ENCODE data around the gene SLC24A3. TPM values are rescaled to one million over a fixed set of nuclear protein-coding genes. Genes with fewer than 3 reads are reported as not detected.

Gene SLC24A3
- total RNA-seq, 8 experiments from 2014 or later: 0.13 to 13.3 (median 7.0) TPM

DNA sequence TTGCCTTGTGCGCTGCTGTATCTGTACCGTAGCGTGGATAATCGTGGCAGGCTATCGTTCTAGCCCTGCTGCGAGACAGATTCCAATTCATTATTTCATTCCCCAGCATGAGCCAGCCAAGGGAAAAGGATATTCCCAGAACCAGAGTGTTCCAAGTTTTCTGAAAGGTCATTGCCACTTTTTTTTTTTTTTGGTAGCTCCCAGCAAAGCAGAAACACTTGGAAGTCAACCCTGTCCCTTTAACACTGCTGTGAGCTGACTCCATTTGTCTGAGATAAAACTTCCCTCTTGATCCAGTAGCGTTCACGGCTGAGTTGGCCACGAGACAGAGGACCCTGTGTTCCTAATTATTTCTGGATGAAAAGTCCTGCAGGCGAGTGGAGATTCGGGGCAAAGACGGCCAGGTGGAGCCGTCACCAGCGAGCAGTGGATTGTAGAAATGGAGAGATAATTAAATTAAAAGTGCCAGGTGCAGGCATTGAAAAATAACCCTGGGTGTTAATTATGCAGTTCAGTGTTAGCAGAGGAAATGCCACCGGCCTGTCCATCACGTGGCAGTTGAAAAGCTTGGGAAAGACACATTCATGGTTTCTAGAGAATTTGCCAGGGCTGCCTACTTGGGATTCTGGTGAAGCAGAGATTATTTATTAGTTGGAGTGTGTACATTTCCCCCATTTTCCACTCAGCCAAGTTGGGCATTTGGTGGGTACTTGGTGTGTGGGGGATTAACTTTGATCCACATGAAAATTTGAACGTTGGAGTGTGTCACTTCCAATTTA, 164.2 kb downstream of the SLC24A3 start:
- H3K4me3 ChIP-seq: no peak overlapping the region
- no peak overlapping the region for H3K27ac ChIP-seq
- in situ Hi-C loops (cut with MboI; ENCODE audit: low pct_unique_long_range_greater_than_20kb in 2 of 9, low sequenced_read_pairs in 9 of 9, unreplicated experiment in 9 of 9): no loop called here
- 8 to 97% (median 76%) methylated on average over 1 to 16 of the region's 17 CpGs; no CpG with 5 or more reads in 1 of the 10 experiments for WGBS, 10 experiments
- no peak for ATAC-seq (replicated peaks in 6 of 8)
- no peaks in the 10 kb centered on the region for H3K4me1 ChIP-seq (replicated peaks in 1 of 2)

DNA sequence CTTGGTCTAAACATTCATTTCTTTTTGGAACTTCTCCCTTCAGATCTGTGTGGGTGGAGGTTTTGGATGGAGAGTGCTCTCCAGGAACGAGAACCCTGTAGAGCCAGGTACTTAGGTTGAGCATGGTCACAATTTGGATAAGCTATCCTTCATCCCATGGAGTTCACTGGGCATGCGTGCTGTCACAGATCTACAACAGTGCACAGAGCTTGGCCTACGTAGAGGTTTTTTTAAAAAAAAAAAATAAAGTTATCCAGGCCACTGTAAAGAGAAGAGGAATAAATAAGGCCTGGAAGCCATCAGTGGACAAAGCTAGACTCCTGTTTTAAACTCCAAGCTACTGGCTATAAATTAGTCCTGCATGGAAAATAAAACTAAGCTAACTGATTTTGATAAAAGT, 165.6 kb downstream of the SLC24A3 start:
- ATAC-seq (replicated peaks in 6 of 8): no peak
- WGBS, 10 experiments: 0 to 100% (median 51%) methylated on average over 1 to 3 of the region's 3 CpGs; no CpG with 5 or more reads in 4 of the 10 experiments
- in situ Hi-C loops (cut with MboI; ENCODE audit: low pct_unique_long_range_greater_than_20kb in 2 of 9, low sequenced_read_pairs in 9 of 9, unreplicated experiment in 9 of 9): no loop called here
- H3K27ac ChIP-seq: no peak overlapping the region
- H3K4me1 ChIP-seq (replicated peaks in 1 of 2): peaks cover 0 to 3% of the 10 kb centered on the region in 2 donors
- H3K4me3 ChIP-seq: no peak overlapping the region

DNA sequence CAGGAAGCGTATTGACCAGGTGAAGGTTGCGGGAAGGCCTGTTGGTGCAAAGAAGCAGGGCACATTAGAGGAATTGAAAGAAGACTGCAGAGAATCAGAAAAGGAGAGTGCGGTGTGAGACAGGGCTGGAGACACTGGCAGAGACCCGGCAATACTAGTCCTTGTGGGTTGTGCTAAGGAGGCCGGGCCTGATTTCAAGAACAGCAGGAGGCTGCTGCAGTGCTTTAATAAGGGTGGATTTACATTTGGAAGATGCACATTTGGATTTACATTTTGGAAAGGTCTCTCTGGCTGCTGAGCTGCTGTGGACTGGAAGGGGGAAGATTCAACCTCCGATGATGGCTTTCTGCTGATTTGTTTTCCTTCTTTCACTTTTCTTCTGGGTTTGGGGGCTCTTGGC, 167.8 kb downstream of the SLC24A3 start:
- peaks cover 0 to 8% of the 10 kb centered on the region in 2 donors for H3K4me1 ChIP-seq (replicated peaks in 1 of 2)
- H3K4me3 ChIP-seq: no peak overlapping the region
- 58 to 94% (median 80%) methylated on average over 2 to 6 of the region's 6 CpGs for WGBS, 10 experiments
- in situ Hi-C loops (cut with MboI; ENCODE audit: low pct_unique_long_range_greater_than_20kb in 2 of 9, low sequenced_read_pairs in 9 of 9, unreplicated experiment in 9 of 9): no loop called here
- H3K27ac ChIP-seq: no peak overlapping the region
- ATAC-seq (replicated peaks in 6 of 8): no peak

DNA sequence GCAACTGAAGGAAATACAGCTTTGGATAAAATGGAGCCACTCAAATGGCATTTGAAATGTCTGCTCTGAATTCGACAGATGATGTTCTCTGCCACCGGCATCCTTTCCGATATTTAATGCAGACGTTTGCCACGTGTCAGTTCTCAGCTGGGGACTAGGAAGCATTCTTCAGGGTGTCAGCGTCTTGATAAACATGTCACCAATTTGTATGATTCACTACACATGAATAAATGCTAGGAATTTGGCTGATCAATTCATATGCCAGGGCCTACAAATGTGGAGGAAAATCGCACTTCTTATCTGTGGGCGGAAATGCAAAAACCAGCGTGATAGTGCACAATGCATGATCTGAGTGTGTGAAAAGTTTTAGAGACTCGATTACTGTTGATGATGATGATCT, 169.5 kb downstream of the SLC24A3 start:
- Histone ChIP-seq H3K4me3 (no peak overlapping the region), H3K27ac (no peak overlapping the region), H3K4me1 (replicated peaks in 1 of 2) (peaks cover 0 to 8% of the 10 kb centered on the region in 2 donors)
- 48 to 90% (median 86%) methylated on average over 1 to 10 of the region's 10 CpGs; no CpG with 5 or more reads in 1 of the 10 experiments for WGBS, 10 experiments
- no peak for ATAC-seq (replicated peaks in 6 of 8)
- in situ Hi-C loops (cut with MboI; ENCODE audit: low pct_unique_long_range_greater_than_20kb in 2 of 9, low sequenced_read_pairs in 9 of 9, unreplicated experiment in 9 of 9): no loop called here

DNA sequence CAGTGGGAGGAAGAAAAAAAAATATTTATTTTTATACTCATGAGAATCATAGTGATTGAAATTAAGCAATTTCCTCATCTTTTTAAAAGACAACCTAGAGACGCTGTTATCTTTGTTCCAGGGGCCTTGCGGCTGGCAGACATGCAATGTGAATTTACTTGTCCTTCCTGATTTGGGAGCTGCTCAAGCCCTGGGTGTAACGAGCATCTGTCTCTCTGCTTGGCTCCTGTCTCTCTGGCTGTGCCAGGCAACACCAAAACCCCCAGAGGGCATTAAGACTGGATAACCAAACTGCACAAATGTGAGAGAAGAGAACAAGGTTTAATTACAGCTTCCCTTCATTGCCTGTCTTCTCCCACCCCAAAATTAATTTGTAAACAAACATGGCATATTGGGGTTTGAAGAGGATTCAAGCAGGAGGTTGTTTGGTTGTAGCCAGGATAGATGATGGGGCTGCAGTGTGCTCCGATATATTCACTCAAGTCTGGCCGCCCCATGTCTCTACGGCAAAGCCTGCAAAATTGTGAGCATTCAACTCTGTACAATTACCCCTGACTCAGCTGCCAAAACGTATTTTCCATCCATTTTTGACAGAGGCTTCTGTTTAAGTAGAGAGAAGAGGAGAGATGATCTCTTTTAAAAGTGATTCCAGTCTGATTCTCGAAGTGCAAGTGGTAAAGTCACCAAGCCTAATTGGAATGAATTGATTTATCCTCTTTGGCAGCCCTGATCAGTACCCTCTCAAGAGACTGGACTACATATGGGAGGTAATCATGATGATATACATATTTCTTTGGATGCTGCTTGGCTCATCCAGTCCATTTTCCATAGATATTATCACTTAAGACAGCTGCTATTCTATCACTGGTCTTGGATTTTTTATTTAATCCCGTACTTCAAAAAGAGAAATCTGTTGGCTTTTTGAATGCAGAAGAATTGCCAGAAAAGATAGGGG, 170.2 kb downstream of the SLC24A3 start:
- no peak for ATAC-seq (replicated peaks in 6 of 8)
- Histone ChIP-seq H3K4me1 (replicated peaks in 1 of 2) (peaks cover 0 to 8% of the 10 kb centered on the region in 2 donors), H3K27ac (no peak overlapping the region), H3K4me3 (no peak overlapping the region)
- in situ Hi-C loops (cut with MboI; ENCODE audit: low pct_unique_long_range_greater_than_20kb in 2 of 9, low sequenced_read_pairs in 9 of 9, unreplicated experiment in 9 of 9): no loop called here
- WGBS, 10 experiments: 44 to 100% (median 71%) methylated on average over 1 to 7 of the region's 9 CpGs; no CpG with 5 or more reads in 1 of the 10 experiments

DNA sequence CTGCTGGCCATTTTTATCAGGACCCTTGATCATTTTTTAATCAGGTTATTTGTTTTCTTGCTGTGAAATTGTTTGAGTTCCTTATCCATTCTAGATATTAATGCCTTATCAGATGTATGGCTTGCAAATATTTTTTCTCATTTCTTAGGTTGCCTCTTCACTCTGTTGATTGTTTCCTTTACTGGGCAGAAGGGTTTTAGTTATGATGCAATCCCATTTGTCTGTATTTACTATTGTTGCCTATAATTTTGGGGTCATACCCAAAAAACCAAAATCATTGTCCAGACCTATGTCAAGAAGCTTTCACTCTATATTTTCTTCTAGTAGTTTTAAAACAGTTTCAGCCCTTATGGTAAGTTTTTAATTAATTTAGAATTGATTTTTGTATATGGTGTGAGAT, 172.5 kb downstream of the SLC24A3 start:
- Histone ChIP-seq H3K27ac (no peak overlapping the region), H3K4me1 (replicated peaks in 1 of 2) (peaks cover 0 to 8% of the 10 kb centered on the region in 2 donors), H3K4me3 (no peak overlapping the region)
- ATAC-seq (replicated peaks in 6 of 8): no peak
- in situ Hi-C loops (cut with MboI; ENCODE audit: low pct_unique_long_range_greater_than_20kb in 2 of 9, low sequenced_read_pairs in 9 of 9, unreplicated experiment in 9 of 9): no loop called here

DNA sequence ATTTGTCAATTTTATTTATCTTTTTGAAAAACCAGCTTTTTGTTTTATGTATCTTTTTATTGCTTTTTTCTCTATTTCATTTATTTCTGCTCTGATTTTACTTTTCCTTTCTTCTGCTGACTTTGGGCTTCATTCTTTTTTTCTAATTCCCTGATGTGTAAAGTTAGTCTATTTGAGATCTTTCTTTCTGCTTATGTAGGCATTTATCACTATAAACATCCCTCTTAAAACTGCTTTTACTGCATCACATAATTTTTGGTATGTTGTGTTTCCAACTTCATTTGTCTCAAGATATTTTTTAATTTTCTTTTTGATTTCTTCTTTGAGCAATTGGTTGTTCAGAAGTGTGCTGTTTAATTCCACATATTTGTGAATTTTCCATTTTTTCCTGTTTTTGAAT, 174.8 kb downstream of the SLC24A3 start:
- H3K4me3 ChIP-seq: no peak overlapping the region
- in situ Hi-C loops (cut with MboI; ENCODE audit: low pct_unique_long_range_greater_than_20kb in 2 of 9, low sequenced_read_pairs in 9 of 9, unreplicated experiment in 9 of 9): no loop called here
- no peak overlapping the region for H3K27ac ChIP-seq
- ATAC-seq (replicated peaks in 6 of 8): no peak
- peaks cover 0 to 8% of the 10 kb centered on the region in 2 donors for H3K4me1 ChIP-seq (replicated peaks in 1 of 2)

DNA sequence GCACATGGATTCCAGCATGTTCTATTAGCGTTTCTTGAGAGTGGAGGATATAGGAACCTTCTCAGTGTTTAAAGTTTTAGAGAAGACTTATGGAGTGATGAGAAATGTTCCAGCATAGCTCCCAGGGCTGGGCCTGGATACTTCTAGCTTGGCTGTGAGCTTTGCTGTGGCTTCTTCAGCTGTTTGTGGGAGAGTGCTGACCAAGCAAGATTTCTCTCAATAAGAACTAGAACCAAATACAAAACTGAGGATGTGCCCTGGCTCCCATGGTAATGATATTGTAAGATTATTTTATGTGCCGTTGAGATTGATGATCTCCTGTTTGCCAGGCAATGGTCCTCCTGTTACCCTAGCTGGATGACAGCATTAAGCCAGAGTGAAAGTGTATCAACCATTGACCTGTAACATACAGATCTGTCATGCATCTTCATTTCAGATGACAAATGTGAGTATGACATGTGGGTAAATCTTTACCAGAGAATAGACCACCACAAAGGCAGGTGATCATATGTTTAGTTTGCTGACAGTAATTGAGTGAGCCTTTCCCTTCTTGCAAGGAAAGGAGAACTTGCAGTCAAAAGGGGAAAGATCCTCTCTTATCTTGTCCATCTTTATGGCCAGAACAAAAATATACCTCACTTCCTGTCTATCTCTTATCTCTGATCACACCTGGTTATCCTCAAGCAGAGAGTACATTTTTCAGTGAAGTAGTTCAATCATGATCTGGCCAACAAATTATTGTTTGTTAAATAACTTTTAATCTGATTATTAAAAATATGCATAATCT, 180.1 kb downstream of the SLC24A3 start:
- Histone ChIP-seq H3K27ac (no peak overlapping the region), H3K4me1 (replicated peaks in 1 of 2) (no peaks in the 10 kb centered on the region), H3K4me3 (no peak overlapping the region)
- ATAC-seq (replicated peaks in 6 of 8): no peak
- WGBS, 10 experiments: 25 to 100% (median 71%) methylated on average over 1 to 2 of the region's 2 CpGs; no CpG with 5 or more reads in 2 of the 10 experiments
- in situ Hi-C loops (cut with MboI; ENCODE audit: low pct_unique_long_range_greater_than_20kb in 2 of 9, low sequenced_read_pairs in 9 of 9, unreplicated experiment in 9 of 9): no loop called here

DNA sequence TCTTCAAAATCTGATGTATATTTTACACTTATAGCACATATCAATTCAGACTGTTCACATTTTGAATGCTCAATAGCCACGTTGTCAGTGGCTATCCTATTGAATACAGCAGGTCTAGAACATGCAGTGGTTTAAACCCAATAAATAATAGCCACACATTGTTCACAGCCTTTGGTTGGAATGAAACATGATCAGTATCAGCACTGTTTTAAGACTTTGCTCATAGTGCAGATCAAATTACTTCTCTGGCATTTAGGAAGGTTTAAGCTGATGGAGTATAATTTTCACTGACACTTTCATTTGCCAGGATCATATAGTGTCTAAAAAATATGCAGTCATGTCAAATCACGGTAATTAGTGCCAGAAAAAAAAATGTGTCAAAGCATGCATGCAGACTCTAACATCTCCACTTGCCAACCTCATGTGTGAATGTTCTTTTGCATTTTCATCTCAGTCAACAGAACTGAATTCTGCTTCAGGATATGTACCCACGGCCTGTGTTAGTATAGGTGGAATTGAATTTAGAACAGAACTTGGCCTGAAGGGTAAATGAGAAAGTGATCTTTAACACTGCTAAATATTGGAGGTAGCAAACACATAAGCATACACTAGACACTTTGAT, 184.1 kb downstream of the SLC24A3 start:
- ATAC-seq (replicated peaks in 6 of 8): peak in 2 of 8 experiments; percentile 38 to 43
- Histone ChIP-seq H3K4me1 (replicated peaks in 1 of 2) (no peaks in the 10 kb centered on the region), H3K27ac (no peak overlapping the region), H3K4me3 (no peak overlapping the region)
- in situ Hi-C loops (cut with MboI; ENCODE audit: low pct_unique_long_range_greater_than_20kb in 2 of 9, low sequenced_read_pairs in 9 of 9, unreplicated experiment in 9 of 9): no loop called here
- 0 to 88% (median 61%) methylated on average over 1 to 3 of the region's 3 CpGs for WGBS, 10 experiments

DNA sequence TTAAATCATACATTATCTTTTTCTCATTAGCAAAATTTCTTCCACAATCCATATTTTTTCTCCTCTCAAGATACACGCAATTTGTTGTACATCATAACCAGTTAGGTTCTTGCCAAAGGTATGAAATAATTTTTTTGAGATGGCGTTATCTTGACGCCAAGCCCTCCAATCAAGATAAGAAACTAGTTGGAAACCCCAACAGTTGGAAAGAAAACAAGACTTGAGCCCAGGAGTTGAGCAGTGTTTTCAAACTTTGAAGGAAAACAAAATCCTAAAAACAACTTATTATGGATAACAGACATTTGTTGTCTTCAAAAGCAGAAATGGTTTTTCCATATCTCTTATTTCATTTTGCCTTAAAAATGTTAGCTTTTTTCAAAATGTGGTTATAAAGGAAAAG, 184.8 kb downstream of the SLC24A3 start:
- no peak for ATAC-seq (replicated peaks in 6 of 8)
- no peak overlapping the region for H3K4me3 ChIP-seq
- in situ Hi-C loops (cut with MboI; ENCODE audit: low pct_unique_long_range_greater_than_20kb in 2 of 9, low sequenced_read_pairs in 9 of 9, unreplicated experiment in 9 of 9): no loop called here
- WGBS, 10 experiments: 35 to 100% (median 88%) methylated on average over 1 to 3 of the region's 3 CpGs
- H3K4me1 ChIP-seq (replicated peaks in 1 of 2): no peaks in the 10 kb centered on the region
- H3K27ac ChIP-seq: no peak overlapping the region

DNA sequence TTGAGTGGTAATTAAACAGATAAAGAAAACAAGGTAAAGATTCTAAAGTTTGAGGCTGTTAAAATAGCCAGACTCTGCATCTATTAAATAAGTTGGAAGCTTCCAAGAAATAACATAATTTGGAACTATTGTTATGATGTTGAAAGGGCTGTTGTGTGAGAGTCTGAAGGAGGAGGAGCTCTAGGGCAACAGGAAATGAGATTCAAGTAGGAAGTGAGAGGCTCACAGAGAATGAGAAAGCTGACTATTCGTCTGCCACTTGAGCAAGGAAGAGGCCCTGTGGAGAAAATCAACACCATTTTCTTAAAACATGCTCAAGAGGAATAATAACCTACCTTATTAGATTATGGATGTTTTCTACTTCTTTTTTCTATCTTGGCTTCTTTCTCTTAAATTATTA, 185.2 kb downstream of the SLC24A3 start:
- Histone ChIP-seq H3K4me3 (no peak overlapping the region), H3K27ac (no peak overlapping the region), H3K4me1 (replicated peaks in 1 of 2) (no peaks in the 10 kb centered on the region)
- whole genome bisulfite sequencing, 10 experiments: 0 to 75% (median 57%) methylated on average over 1 of the region's 1 CpG; no CpG with 5 or more reads in 1 of the 10 experiments
- in situ Hi-C loops (cut with MboI; ENCODE audit: low pct_unique_long_range_greater_than_20kb in 2 of 9, low sequenced_read_pairs in 9 of 9, unreplicated experiment in 9 of 9): no loop called here
- ATAC-seq (replicated peaks in 6 of 8): no peak

DNA sequence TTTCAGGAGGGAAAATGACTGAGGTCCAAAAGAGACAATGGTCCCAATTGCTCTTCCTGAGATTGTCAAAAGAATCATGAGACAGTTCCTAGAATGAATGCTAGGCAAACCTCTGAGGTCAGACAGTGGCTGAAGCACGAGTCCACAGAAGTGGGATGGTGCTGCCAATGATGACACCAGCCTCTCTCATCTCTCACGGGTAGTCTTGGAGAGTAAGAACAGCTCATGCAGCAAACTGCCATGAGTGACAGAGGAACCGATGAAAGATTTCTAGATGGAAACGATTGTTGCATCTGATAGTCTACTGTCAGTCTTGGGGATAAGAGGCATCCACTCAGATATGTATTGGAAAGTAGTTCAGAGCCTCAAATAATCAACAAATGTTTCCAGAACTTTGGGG, 188.7 kb downstream of the SLC24A3 start:
- in situ Hi-C loops (cut with MboI; ENCODE audit: low pct_unique_long_range_greater_than_20kb in 2 of 9, low sequenced_read_pairs in 9 of 9, unreplicated experiment in 9 of 9): no loop called here
- no peak overlapping the region for H3K4me3 ChIP-seq
- 0 to 81% (median 55%) methylated on average over 1 to 4 of the region's 4 CpGs; no CpG with 5 or more reads in 6 of the 10 experiments for WGBS, 10 experiments
- H3K27ac ChIP-seq: no peak overlapping the region
- ATAC-seq (replicated peaks in 6 of 8): no peak
- H3K4me1 ChIP-seq (replicated peaks in 1 of 2): no peaks in the 10 kb centered on the region

Data from motor neuron (in vitro differentiated cells).